GM19351 (cell line): ENCODE results near the gene C9orf153.
A peak's percentile ranks its signal among the peaks of the same experiment; 100 is the strongest.
"Not testable (repeated sequence)": the region's sequence is repeated elsewhere in the genome, so short reads cannot be mapped to it uniquely, and the experiment has no call there.

ENCODE experiments used
- ATAC-seq: cut with Tn5 transposase; IDR thresholded peaks from one replicate; pipeline ENCODE4 v1.9.1; 2021; ENCODE audit warnings: mild to moderate bottlenecking, moderate library complexity; ENCODE audit not compliant: unreplicated experiment

C9orf153 gene

DNA sequence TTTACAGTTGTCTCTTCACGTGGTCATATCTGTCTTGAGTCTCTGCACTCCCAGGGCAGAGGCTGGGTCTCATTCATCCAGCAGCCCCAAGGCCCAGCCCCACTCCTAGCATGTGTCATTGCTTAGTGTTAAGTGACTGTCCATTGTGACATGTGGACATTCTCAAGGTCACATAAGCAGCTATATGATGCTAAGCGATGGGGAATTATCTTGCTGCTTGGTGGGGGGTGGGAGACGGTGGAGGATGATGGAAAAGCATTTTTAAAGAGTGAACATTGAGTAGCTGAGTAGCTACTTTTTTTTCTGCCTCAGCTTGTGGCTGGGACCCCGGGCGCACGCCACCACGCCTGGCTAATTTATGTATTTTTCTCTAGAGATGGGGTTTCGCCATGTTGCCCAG is at the start of gene C9orf153:
Gene C9orf153 (minus strand): TSS at position 101 of the 400 bp plus-strand sequence. CDS start 30,054 bp downstream, outside the sequence.
- no peak for ATAC-seq

DNA sequence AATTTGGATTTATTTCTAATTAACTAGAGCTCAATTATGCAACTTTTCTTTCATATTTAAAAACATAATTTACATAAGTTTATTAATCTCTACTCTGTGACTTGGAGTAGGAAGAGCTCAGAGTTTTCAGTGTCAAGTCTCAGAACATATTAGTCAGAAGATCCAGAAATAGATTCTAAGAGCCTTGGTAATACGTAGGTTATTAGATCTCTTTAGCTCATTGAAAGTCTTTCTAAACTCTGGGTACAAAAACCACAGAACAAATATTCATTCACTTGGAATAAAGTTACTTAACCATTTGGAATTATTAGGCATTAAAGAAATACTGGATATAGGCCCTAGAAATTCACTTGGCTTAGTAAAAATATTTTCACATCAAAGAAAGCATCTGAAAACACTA is 49.2 kb upstream of the C9orf153 start:
- no peak for ATAC-seq

DNA sequence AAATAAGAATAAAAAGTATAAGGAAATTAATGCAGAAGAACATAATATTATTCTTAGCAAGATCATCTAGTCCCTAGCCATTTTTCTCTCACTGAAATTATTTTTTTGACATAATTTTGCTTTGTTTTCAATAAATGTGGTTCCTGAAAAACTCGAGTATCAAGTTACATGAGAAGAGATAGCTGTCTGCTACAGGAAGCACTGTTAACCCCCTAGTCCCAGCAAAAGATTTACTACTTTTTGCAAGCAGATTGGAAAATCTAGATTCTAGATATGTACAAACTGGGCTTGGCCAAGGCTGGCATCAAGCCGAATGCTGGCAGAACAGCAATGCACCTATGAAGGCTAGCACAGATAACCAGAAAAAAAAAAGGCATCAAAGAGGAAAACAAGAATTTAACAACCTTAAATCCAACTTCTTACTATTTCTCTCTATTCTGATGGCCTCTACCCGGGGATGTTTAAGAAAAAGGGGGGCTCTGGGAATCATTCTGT is 44.8 kb upstream of the C9orf153 start:
- ATAC-seq: no peak

DNA sequence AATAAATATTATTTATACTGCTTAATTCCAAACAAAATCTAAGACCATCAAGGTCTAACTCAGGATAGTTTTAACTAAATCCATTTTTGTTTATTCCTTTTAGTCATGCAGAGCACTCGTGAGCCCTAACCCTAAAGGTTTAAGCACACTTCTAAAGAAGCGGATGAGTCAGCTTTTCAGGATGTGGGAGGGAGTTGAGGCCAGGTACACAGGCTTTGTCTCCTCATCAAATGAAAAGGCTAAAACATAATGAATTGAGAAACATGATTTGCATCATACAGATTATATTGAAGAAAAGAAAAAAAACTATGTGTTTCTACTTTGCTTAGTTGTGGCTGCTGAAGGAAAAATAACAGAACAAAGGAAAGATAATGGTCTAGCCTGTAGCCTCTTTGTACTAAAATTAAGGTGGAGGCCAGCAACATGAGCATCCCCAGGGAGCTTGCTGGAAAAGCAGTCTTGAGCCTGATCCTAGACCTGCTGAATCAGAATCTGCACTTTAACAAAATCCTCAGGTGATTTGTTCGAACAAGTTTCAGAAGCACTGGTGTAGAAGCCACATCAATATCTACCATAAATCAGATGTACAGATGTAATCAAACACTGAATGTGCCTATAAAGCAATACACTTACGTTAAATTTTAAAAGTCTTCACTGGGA is 44.0 kb upstream of the C9orf153 start:
- no peak for ATAC-seq

DNA sequence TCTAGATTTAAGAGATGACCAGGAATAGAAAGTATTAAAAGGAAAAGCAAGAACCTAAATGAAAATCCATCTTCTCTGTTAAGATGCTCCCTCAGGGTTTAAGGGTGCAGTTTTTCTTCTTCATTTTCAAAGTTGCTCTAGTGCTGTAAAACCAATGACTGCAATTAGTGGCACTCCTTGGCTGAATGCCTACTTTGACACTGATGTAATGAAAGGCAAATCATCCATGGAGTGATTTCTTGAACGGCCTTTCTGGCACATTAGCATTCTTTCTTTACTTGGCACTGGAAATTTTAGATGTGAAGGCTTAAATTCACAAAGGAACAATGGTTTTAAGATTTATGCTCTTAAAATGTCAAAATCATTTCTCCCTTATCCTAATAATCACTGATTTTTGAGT is 42.2 kb upstream of the C9orf153 start:
- no peak for ATAC-seq

DNA sequence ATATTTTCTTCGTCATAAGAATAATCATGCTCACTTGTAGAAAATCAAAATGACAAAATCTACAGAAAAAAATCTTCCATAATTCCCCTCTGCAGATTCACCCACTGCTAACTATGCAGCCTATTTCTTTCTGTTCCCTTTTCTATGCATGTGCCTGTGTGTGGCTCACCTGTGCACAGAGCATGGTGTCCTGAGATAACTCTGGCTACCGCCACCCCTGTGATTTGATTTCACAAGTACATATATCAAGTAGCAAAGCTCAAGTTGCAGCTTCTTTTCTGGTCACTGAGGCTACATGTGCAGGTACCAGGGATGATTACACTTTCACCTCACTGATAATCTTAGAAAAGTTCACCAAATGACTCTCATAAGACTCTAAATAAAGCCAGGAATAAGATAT is 41.2 kb upstream of the C9orf153 start:
- no peak for ATAC-seq

DNA sequence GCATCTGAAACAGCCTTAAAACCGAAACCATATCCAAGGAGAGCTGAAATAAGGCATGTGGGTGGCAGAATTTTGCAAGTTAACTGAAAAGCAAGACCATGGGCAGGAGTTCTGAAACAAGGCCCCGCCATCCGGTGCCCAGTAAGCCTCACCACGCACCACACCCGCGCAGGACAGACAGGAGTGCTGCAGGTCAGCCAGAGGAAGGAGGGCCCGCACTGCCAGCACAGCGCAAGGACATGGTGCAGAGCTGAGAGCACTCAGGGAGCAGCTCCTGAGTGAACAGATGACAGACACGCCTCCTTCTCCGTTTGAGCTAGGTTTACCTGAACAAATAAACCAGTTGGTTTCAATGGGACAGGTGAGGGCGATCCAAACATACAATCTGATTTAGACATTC is 39.4 kb upstream of the C9orf153 start:
- ATAC-seq: no peak

DNA sequence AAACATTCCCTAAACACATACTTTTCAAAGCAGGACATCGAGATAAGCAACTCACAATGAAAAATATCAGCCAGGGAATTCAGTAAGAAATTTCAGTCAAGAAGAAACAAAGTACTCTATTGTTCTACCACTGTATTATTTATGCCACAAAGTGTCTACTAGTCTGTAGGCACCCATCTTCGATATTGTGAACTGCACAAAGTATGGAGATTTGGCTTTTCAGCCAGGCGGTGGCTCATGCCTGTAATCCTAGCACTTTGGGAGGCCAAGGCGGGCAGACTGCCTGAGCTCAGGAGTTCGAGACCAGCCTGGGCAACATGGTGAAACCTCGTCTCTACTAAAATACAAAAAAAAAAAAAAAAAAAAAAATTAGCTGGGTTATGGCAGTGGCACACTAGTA is 30.9 kb upstream of the C9orf153 start:
- ATAC-seq: not testable (repeated sequence)

DNA sequence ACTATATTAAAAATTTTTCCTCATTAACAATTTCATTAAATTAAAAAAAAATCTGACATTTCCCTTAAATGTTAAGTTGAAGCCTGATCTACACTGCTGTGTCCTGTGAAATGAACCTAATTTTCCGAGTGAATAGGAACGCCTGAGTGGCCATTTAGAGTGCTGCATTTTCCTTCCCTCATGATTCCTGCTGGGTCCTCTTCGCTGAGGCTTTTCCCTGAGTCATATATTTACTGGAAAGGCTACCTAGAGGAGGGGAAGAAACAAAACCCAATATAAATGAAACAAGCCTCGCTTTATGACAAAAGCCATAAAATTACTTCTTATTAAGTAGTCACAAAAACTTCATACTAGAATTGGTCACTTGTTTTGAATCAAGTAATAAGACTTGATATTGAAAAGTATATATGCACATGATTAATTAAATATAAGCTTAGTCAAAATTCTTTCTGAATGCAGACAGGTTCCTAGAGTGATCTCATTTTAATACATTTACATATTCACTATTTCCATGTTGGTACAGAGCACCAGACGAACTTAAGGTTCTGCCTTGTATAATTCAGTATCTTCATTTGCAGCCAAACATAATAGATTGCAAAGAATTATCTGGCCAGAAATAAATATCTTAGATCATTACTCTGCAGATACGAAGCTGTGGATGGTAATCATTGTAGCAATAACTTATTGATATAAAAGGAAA is 29.2 kb upstream of the C9orf153 start:
- ATAC-seq: no peak

DNA sequence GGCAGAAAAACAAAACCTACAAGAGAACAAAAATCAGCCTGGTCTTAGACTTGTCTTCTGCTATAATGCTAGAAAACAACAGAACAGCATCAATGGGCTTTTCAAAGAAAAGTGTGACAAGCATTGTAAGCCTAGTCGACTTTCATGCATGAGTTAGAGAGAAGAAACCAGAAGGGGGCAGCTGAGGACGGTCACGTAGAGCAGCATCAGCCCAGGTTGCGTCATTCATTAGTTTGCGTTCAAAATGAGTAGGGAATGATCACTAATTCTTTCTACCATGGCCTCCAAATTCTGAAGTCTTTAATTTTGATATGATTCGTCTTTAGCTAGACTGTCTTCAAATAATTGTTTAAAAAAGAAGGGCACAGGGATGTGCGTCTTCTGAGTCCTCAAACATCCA is 27.6 kb upstream of the C9orf153 start:
- ATAC-seq: no peak

DNA sequence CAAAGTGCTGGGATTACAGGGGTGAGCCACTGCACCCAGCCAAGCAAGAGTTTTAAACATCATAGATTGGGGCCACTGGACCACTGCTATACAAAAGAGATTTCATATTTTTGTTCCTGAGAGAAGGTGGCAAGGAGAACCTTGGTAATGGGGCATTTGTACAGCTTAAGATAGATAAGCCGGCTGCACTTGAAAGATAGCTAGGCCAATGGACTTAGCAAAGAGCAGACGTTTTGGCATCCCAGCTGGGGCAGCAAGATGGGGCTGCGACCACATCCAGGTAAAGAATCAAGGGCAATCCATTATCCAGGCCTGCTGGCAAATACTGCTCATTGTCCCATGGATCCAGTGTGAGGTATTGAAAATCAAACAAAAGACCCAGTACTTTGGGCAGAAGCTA is 26.8 kb upstream of the C9orf153 start:
- ATAC-seq: no peak

DNA sequence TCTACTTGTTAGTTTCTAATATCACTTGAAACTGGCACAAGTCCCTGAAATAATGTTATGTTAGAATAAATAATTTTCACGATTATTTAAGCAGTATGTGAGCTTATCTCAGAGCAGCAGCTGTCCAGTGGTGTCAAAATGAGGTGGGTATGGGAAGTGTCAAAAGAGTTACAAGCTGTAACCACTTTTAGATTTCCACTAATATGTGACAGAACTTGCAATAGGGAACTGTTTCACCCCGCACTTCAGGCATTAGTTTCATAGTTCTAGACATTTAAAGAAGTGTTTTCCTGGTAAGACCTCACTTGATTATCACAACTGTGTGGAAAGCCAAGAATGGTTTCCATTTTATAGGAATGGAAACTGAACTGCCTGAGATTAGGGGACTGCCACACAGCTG is 25.8 kb upstream of the C9orf153 start:
- ATAC-seq: no peak

DNA sequence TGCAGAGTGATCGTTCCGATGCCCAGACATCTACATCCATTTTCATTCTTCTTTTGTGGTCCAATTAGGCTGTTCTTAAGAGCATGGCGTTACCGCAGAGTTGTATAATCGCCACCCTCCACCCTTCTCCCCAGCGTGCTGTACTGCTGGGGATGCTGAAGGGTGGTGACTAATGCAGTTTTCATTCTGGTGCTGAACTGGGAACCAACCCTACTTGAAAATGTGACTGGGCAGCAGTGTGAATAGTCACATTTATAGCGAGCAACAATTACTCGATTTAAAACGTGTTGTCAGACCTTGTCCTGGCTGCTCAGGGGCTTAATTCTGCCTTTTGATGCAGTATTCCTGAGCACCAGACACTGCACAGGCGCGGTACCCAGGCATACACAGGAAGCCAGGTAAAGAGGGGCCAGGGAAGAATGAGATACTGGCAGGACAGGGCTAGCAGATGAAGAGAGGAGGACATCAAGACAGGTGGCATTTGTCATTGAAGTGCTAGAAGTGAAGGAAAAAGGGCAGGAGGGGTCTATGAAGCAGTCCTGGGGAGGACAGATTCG is 23.6 kb upstream of the C9orf153 start:
- ATAC-seq: peak; percentile 15

DNA sequence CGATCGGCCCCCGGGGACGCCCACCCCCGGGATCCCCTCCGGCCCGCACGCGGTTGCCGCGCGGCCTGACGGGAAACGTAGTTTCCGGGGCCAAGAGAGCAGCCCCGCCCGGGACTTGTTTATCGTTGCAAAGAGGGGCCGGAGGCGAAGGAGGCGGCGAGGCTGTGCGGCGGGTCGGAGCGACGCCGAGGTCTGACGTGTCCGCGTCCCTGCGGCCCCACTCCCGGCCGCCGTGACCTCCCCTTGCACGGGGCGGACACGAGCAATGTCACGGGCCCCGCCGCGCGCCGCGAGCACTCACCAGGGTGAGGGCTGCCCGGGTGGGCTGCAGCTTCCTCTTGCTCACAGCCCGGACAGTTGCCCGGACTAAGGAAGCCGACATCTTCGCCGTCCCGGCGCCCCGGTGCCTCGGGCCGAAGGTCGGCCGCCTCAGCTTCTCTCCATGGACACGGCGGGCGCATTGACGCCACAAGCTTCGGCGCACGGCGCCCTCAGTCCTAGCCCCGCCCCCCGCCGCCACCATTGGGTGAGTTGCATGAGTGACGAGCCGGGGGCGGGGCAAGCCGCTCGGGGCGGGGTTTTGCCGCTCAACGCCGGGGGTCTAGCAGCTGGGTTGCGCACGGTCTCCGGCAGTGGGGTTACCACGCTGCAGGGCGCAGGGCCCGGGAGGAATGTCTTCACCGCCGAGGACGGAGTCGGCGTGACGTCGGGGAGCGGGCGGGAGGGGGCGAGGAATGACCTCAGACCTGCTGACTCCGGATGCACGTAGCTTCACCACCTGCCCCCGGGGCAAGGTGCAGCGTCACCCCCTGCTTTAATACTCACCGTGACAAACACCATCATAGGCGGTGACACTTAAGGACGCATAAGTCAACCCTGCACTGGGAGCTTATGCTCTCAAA is 22.9 kb upstream of the C9orf153 start, which contains the start of gene ISCA1:
Gene ISCA1 (minus strand): TSS at position 462 of the 902 bp plus-strand sequence. CDS start 80 bp downstream, at position 382.
- peak; percentile 72 for ATAC-seq

DNA sequence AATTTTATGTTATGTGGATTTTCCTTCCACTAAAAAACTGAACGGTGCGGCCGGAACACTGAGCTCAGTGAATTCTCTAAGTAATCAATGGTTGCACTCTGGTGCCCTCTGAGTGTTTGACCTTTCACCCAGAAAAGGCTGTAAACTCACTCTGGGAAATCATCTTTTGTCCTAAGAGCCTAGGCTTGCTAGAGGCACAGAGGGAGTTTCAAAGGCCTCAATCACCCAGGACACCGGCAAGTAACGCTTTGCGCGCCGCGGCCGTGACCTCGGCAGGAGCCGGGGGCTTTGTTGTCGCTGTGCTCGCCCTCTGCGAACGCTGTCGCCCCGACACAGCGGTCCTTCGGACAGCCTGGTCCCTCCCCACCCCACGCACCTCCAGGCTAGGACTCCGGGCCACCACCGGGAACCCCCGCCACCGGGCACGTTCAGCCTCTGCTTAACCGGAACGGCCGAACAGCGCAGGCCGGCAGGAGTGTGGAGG is 22.2 kb upstream of the C9orf153 start:
- peak; percentile 35 for ATAC-seq

DNA sequence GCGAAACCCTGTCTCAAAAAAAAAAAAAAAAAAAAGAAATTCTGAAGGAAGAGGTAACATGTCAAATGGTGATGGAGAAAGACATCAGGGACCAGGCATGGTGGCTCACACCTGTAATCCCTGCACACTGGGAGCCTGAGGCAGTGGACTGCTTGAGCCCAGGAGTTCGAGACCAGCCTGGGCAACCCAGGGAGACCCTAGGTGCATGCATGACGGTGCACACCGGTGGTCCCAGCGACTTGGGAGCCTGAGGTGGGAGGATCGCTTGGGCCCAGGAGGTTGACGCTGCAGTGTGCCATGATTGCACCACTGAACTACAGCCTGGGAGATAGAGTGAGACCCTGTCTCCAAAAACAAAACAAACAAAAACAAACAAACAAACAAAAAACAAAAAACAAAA is 21.1 kb upstream of the C9orf153 start:
- no peak for ATAC-seq

DNA sequence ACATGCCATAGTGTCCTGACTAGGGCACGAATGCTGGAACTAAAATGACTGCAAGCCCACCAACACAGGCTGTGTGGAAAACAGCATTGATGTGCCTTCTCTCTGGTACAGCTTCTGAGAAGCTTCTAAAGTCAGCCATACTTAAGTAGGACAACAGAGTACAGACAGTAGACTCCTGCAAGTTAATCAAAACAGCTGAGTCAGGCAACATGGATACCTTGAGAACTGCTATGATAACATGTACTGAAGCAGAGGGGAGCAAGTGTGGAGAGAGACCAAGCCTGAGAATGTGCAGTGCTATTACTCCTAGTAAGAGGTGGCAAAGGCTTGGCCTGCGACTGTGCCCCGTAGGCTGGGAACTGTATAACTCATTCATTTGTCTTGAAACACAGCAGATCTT is 20.4 kb upstream of the C9orf153 start:
- ATAC-seq: no peak

DNA sequence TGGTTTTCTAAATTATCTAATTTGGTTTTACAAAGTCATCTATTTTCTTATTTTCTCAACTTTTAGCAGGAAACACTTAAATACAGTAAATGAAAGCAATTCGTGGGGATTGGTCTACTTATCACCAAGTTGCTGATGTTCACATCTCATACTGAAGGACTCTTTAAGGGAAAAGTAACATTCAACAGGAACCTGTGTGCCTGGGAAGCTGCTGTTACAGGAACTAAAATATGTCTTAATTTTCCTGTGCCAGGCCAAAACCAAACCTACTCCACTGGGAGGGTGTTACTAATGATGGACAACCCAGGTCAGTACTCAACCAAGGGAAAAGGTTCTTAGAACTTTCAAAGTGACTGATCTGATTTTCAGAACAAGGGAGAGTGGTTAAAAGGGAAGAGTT is 17.6 kb upstream of the C9orf153 start:
- no peak for ATAC-seq

DNA sequence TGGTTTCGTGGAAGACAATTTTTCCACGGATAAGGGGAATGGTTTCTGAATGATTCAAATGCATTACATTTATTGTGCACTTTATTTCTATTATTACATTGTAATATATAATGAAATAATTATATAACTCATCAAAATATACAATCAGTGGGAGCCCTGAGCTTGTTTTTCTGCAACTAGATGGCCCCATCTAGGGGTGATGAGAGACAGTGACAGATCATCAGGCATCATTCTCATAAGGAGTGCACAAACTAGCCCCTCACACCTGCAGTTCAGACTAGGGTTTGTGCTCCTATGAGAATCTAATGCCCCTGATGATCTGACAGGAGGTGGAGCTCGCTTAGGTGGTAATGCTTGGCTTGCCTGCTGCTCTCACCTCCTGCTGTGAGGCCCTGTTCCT is 16.5 kb upstream of the C9orf153 start:
- ATAC-seq: no peak

DNA sequence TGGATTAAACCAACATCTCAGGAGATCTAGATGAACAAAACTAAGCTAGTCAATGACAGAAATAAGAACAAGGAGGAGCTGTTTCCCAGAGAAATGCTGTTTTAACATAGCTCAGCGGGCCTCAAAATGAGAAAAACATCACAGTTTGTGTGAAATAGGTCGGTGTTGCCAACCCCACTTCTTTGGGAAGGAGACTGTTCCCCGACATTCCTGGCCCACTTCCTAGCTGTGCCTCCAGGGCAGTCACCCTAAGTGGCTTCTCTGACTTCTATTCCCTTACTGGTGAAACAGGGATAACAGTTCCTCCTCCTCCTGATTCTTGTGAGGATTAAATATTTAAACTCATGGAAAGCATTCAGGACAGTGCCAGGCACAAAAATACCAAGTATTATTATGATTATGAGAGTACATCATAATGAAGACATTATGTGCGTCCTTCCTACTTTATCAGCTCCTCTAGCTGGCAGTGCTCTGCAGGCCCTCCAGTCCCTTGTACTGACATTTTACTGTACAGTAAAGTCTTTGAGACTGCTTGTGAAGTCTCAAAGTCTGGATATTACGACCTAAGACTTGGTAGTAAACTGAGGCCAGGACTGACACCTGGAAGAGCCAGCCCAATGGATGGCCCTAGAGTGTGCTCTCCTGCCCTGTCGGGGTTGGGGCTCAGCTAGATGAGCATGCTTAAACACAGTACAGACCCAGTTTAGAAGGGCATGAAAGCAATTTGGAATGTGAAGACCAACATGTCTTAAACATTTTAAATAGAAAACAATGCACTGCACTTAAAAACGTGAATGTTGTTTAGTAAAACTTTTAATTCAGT is 15.6 kb upstream of the C9orf153 start:
- no peak for ATAC-seq
